ENCODE results near the gene STX1B. TPM values are rescaled to one million over a fixed set of nuclear protein-coding genes. Genes with fewer than 3 reads are reported as not detected.

Gene STX1B
- total RNA-seq (2022) = 0.61 and 1.3 TPM in 2 replicates
- percentile 19 among the genes with signal in this experiment for Bru-seq, nascent RNA
- percentile 20 among the genes with signal in this experiment for BruChase-seq, experiment 1, labeled RNA remaining after a 6-hour chase
- percentile 16 among the genes with signal in this experiment for BruChase-seq, experiment 2, labeled RNA remaining after a 2-hour chase
- long read RNA-seq = 0 reads

GRCh38 chr16:31010585-31011325 lies at the start of gene STX1B:
STX1B (minus strand) TSS chr16:31010638; CDS start chr16:31010396, 242 bp downstream.
- CTCF ChIA-PET = no interaction called here

GRCh38 chr16:31055613-31056012 lies 45.2 kb upstream of the STX1B start:
- BruUV-seq (replicated peaks) = no TSS peak
- CTCF ChIA-PET = interaction anchor here (0.7 kb wide), 1 partner anchor 18 kb away, joined by 3 read pairs; the partner anchor contains the start of genes ZNF646 and ZNF668
- TF ChIP-seq CTCF (IDR thresholded peaks at IDR 0.05; ENCODE audit: unreplicated experiment) = no peak
- Mint-ChIP-seq H3K4me1 (ENCODE audit: low read depth, unreplicated experiment) (peaks cover 12% of the 10 kb centered on the region), H3K27ac (ENCODE audit: unreplicated experiment) (no peak overlapping the region), H3K36me3 (ENCODE audit: insufficient read depth, unreplicated experiment) (peaks cover 27% of the 10 kb centered on the region), H3K9me3 (ENCODE audit: low read depth, unreplicated experiment) (no peaks in the 10 kb centered on the region), H3K4me3 (ENCODE audit: low read depth, unreplicated experiment) (no peak overlapping the region), H3K27me3 (ENCODE audit: unreplicated experiment) (no peaks in the 10 kb centered on the region)
- DNase-seq = no peak
- intact Hi-C loops (cut with micrococcal nuclease; ENCODE audit: unreplicated experiment) = no loop called here

More at GRCh38 chr16:31010585-31011325, at the start of gene STX1B:
- intact Hi-C loops (cut with micrococcal nuclease; ENCODE audit: unreplicated experiment) = no loop called here
- no TSS peak for BruUV-seq (replicated peaks)
- peaks cover 9% of the 10 kb centered on the region for H3K4me1 Mint-ChIP-seq (ENCODE audit: low read depth, unreplicated experiment)
- TF ChIP-seq CTCF (IDR thresholded peaks at IDR 0.05; ENCODE audit: unreplicated experiment) = no peak
- no peak within 1 kb of the TSS for H3K4me3 Mint-ChIP-seq (ENCODE audit: low read depth, unreplicated experiment)
- peaks cover 83% of the 10 kb centered on the region for H3K27me3 Mint-ChIP-seq (ENCODE audit: unreplicated experiment)
- no peak for DNase-seq
- no peaks in the 10 kb centered on the region for H3K9me3 Mint-ChIP-seq (ENCODE audit: low read depth, unreplicated experiment)
- H3K36me3 Mint-ChIP-seq (ENCODE audit: insufficient read depth, unreplicated experiment) = peaks cover 2% of the 10 kb centered on the region
- H3K27ac Mint-ChIP-seq (ENCODE audit: unreplicated experiment) = no peak within 1 kb of the TSS

GRCh38 chr16:31052114-31052513 lies 41.7 kb upstream of the STX1B start:
- intact Hi-C loops (cut with micrococcal nuclease; ENCODE audit: unreplicated experiment) = no loop called here
- DNase-seq = peak; percentile 40
- no peak for TF ChIP-seq CTCF (IDR thresholded peaks at IDR 0.05; ENCODE audit: unreplicated experiment)
- Mint-ChIP-seq H3K27ac (ENCODE audit: unreplicated experiment) (no peak overlapping the region), H3K4me1 (ENCODE audit: low read depth, unreplicated experiment) (peaks cover 12% of the 10 kb centered on the region), H3K36me3 (ENCODE audit: insufficient read depth, unreplicated experiment) (peaks cover 15% of the 10 kb centered on the region), H3K9me3 (ENCODE audit: low read depth, unreplicated experiment) (no peaks in the 10 kb centered on the region), H3K4me3 (ENCODE audit: low read depth, unreplicated experiment) (no peak overlapping the region), H3K27me3 (ENCODE audit: unreplicated experiment) (no peaks in the 10 kb centered on the region)
- CTCF ChIA-PET = no interaction called here
- no TSS peak for BruUV-seq (replicated peaks)

- BruUV-seq (replicated peaks) = no TSS peak
- TF ChIP-seq CTCF (IDR thresholded peaks at IDR 0.05; ENCODE audit: unreplicated experiment) = no peak
- intact Hi-C loops (cut with micrococcal nuclease; ENCODE audit: unreplicated experiment) = no loop called here
- H3K27ac Mint-ChIP-seq (ENCODE audit: unreplicated experiment) = no peak overlapping the region
- no peak for DNase-seq
- H3K4me3 Mint-ChIP-seq (ENCODE audit: low read depth, unreplicated experiment) = no peak overlapping the region
- H3K36me3 Mint-ChIP-seq (ENCODE audit: insufficient read depth, unreplicated experiment) = peaks cover 4% of the 10 kb centered on the region
- H3K4me1 Mint-ChIP-seq (ENCODE audit: low read depth, unreplicated experiment) = peaks cover 12% of the 10 kb centered on the region
- peaks cover 3% of the 10 kb centered on the region for H3K9me3 Mint-ChIP-seq (ENCODE audit: low read depth, unreplicated experiment)
- CTCF ChIA-PET = interaction anchor here (0.7 kb wide), 1 partner anchor 23 kb away, joined by 3 read pairs; no protein-coding TSS in a partner anchor
- H3K27me3 Mint-ChIP-seq (ENCODE audit: unreplicated experiment) = no peaks in the 10 kb centered on the region
Observed at GRCh38 chr16:31050280-31051030, 40.0 kb upstream of the STX1B start.
